HG03457 (cell line): ENCODE results near the gene S100A1.
"Not testable (repeated sequence)": the region's sequence is repeated elsewhere in the genome, so short reads cannot be mapped to it uniquely, and the experiment has no call there.

Source experiments
- ATAC-seq: cut with Tn5 transposase; IDR thresholded peaks from one replicate; pipeline ENCODE4 v1.9.1; 2021; ENCODE audit warnings: moderate number of reproducible peaks; ENCODE audit not compliant: unreplicated experiment

Gene S100A1

DNA sequence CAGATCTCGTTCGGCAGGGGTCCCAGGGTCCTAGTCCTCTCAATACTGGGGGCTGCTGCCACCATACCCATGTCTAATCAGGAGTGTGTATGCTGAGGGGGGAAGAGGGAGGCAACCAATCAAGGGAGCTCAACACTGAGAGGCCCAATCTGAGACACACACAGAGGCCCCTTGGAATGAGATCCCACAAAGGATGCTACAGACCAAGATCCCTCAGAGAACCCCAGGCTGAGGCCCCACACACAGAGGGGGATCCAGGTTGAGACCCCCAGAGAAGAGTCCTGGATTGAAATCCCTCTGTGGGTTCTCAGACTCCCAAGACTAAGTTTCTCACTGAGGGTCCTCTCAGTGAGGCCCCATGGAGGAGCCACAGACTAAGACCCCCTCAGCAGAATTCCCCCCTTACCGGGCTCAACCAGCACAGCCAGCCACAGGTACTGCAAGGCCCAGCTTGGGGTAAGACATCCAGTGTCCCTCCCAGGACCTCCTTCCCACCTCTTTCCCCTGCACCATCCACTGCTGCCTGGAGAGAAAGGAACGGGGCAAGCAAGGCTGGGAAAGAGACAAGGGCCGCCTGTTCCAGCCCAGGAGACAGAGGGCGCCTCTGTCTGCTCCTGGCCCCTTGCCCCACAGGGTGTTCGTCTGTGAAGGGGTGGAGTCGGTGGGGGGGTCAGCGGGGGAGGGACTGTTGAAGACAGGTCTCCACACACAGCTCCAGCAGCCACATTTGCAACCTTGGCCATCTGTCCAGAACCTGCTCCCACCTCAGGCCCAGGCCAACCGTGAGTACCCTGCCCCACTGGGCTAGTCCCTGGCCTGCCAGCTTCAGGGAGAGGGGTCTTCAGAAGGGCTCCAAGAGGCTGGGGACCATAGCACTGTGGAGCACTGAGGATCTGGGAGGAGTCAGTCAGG, at the start of gene S100A1:
Gene S100A1 (plus strand): TSS at position 720 of the 912 bp plus-strand sequence. CDS start 2,088 bp downstream, outside the sequence.
- no peak for ATAC-seq

DNA sequence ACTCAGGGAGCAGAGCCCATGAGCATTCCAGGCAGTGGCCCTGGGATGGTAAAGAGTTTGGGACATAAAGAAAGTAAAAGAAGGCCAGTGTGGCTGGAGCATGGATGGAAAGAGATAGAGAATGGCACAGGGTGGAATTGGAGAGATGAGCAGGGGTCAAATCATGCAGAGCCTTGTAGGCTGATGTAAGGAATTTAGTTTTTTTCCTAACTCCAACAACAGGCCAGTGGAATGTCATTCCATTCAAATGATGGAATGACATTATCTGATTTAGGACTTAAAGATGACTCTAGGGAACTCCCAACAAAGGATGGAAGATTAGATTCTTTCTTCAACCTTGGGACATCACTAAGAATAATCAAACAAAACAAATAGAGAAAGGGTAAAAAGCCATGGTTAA, 49.7 kb upstream of the S100A1 start:
- ATAC-seq, result no peak

DNA sequence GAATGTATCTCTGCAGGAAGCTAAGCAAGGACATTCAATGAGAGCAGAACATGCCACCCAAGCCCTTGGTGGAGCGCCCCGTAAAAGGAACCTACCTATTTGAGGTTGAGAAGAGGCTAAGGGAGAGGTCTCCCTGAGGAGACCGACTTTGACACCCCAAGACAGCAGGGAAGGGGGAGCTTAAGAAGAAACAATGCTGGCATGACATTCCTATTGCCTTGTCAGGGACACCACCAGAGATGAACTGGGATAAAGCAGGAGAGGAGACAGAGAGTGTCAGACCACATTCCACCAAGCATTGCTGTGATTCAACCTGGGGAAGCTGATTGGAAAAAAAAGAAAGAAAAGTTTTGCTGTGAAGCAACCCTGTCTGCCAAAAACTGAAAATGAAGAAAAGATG, 49.3 kb upstream of the S100A1 start:
- no peak for ATAC-seq

DNA sequence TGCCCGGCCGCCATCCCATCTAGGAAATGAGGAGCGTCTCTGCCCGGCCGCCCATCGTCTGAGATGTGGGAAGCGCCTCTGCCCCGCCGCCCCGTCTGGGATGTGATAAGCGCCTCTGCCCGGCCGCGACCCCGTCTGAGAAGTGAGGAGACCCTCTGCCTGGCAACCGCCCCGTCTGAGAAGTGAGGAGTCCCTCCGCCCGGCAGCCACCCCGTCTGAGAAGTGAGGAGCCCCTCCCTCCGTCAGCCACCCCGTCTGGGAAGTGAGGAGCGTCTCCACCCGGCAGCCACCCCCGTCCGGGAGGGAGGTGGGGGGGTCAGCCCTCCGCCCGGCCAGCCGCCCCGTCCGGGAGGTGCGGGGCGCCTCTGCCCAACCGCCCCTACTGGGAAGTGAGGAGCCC, 45.4 kb upstream of the S100A1 start:
- not testable (repeated sequence) for ATAC-seq

DNA sequence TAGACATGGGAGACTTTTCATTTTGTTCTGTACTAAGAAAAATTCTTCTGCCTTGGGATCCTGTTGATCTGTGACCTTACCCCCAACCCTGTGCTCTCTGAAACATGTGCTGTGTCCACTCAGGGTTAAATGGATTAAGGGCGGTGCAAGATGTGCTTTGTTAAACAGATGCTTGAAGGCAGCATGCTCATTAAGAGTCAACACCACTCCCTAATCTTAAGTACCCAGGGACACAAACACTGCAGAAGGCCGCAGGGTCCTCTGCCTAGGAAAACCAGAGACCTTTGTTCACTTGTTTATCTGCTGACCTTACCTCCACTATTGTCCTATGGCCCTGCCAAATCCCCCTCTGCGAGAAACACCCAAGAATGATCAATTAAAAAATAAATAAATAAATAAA, 44.7 kb upstream of the S100A1 start:
- not testable (repeated sequence) for ATAC-seq

DNA sequence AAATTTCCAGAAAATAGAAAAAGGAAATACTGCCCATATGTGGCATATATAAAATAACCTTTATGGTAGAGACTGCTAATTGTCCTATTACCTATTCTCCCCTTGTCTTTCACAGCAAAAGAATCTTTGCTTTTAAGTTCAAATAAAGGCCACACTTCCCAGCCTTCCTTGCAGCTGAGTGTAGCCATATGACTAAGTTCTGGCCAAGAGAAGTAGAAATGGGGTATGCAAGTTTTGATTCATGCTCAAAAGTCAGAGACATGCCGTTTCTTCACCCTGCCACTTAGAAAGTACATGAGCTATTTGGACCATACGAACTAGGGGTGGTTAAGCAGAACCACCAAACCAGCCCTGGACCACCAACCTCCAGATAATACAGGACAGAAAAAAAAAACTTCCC, 44.3 kb upstream of the S100A1 start:
- ATAC-seq, result no peak

DNA sequence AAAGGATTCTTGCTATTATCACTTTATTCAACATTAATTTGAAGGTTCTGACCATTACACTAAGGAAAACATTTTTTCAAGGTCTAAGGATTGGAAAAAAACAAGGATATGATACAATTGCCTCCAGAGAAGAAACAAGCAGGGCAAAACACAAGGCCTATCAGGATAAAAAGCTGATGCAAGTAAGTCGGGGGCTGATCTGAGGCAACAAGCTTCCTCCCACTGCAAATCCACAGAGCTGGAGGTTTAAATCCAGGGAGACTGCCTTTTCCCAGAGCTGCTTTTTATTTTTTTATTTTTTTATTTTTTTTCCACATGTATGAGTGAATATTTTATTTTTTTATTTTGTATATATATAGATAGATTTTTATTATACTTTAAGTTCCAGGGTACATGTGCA, 43.2 kb upstream of the S100A1 start:
- no peak for ATAC-seq

DNA sequence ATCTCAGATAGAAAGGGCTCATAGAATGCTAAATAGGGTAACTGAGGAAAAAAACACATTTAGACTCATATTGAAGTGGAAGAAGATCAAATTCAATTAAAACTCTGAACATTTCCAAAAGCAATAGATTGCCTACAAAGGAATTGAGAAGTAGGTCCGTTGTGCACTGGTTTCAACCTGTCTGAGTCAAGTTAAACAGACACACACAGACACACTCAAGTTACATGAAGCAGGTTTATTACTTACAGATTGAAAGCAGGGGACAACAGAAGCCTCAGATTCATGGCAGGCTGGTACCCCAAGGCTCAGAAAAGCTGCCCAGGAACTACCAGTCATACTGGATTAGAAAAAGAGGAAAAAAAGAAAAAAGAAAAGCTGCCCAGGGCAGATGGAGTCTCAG, 41.9 kb upstream of the S100A1 start:
- no peak for ATAC-seq

DNA sequence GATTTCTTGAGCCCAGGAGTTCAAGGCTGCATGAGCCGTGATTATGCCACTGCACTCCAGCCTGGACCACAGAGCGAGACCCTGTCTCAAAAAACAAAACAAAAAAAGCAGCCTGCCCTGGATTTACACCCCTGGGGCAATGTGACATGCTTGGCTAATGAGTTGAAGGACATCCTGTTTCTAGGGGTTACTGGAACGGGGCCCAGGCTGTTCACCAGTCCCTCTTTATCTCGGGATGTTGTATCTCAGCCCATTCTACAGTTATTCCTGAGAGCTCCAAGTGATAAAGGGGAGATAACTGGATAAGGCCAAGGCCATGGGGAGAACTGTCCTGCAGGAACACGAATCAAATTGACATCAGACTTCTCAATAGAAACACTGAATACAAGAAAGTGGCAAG, 40.9 kb upstream of the S100A1 start:
- ATAC-seq, result no peak

DNA sequence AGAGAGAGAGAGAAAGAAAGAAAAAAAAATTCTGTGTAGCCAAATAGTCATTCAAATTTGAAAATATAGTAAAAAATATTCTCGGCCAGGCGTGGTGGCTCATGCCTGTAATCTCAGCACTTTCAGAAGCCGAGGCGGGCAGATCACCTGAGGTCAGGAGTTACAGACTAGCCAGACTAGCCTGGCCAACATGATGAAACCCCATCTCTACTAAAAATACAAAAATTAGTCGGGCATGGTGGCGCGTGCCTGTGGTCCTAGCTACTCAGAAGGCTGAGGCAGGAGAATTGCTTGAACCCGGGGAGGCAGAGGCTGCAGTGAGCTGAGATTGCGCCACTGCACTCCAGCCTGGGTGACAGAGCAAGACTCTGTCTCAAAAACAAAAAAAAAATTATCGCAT, 40.2 kb upstream of the S100A1 start:
- not testable (repeated sequence) for ATAC-seq

DNA sequence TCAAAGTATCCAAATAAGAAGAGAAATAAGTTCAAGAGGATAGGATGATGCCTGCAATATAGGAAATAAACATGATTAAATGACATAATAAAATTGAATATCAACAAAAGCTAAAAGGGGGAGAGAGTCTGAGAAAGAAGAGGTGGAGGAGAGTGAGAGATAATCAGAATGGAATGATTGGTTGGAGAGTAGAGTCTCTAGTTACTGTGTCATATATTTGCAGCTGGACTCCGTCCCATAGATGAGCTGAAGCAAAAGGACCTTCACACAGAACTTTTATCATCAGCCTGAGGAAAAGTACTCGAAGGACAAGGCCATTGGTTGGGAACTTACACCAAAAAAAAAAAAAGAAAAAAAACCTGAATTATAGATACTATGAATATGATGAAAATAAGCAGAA, 39.8 kb upstream of the S100A1 start:
- ATAC-seq, result no peak

DNA sequence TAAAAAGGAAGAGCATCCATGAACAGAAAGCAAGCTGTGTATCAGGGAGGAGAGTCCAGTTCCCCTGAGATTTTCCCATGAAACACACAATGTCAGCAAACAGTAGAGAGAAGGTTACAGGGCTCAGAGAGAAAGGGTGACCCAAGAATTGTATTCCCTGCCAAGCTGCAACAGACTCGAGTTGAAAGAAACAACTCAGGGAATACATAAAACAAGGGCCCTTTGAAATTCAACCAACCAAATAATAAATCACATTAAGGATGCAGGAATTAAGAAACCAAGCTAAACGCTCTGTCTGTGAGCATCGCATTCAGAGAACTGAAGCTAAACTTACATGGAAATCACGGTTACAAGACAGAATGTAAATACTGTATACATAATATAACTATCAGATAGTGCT, 35.5 kb upstream of the S100A1 start:
- ATAC-seq, result no peak

DNA sequence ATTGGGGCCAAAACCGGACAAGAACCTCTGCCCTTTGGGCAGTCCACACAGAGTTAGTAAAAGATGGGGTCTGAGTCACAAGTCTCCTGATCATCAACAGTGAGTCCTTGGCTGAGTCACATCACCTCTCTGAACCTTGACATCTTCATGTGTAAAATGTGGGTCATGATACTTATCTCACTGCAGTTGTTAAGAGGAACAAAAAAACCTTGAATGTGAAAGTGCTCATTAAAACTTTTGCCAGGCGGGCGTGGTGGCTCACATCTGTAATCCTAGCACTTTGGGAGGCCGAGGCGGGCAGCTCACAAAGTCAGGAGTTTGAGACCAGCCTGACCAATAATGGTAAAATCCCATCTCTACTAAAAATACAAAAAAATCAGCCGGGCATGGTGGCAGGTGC, 31.0 kb upstream of the S100A1 start:
- ATAC-seq, result no peak

DNA sequence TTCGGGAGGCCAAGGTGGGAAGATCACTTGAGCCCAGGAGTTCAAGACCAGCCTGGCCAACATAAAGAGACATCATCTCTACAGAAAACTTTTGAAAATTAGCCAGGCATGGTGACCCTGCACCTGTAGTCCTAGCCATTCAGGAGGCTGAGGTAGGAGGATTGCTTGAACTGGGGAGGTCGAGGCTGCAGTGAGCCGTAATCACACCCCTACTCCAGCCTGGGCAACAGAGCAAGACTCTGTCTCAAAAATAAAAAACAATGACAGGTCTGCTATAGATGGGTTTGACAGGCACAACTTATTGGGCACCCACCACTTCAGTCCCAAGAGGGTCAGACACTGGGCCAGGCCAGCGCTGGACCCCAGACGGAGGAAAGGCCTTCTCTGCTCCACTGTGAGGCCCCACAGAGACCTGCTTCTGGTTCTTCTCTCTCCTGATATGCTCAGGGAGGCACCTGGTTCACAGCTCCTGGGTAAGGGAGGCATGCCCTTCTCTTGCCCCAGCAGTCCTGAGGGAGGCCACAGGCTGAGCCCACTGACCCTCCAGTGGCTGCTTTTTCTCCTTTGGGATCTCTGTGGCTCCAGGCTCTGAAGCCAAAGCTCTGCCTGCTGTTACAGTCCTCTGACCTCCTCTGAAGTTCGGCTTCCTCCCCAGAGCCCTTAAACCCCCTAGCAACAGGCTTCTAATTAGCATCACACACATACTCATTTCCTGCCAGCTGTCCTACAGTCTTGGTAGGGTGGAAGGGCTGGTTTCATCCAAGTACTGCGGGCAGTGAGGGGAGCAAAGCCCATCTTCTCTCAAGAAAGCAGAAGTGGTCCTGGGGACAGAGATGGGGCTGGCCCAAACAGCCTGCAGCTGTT, 29.7 kb upstream of the S100A1 start:
- ATAC-seq, result peak; percentile 86

DNA sequence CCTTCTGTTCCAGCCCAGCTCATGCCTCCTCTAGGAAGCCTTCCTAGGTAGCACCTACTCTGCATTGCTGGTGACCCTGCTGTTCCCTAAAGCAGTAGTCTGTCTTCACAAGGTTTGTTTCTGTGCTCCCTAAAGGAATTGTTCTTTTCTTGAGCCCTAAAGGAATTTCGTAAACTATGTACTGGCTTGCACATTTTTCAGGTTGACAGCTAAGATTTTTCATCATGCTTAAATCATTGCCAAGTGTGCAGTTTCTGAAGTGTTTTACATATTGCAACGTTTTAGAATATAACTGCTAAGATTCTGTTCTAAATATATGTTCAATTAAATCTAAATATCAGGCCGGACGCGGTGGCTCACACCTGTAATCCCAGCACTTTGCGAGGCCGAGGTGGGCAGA, 28.4 kb upstream of the S100A1 start:
- ATAC-seq, result no peak

DNA sequence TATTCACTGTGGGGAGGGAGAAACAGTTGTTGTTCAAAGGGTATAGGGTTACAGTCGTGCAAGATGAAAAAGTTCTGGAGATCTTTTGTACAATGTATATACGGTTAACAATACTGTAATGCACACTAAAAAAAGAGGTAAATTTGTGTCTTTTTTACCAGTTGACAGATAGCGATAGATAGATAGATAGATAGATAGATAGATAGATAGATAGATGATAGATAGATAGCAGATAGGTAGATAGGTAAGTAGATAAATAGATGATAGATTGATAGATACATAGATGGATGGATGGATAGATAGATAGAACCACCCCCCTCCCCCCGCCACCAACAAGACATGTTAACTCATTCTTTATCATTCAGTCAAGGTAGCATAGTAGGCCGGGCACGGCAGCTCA, 25.5 kb upstream of the S100A1 start:
- ATAC-seq, result no peak

DNA sequence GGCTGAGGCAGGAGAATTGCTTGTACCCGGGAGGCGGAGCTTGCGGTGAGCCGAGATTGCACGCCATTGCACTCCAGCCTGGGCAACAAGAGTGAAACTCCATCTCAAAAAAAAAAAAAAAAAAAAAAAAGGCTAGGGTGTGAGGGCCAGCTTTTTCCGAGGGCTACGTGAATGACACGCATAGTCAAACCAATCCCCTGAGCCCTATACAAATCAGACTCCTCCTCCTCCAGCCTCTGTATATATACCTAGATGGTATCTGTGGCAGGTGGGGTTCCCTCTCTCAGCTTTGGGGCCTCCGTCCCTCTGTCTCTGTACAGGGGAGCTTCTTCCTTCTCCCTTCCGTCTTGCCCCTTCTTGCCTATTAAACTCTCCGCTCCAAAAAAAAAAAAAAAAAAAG, 22.0 kb upstream of the S100A1 start:
- no peak for ATAC-seq

DNA sequence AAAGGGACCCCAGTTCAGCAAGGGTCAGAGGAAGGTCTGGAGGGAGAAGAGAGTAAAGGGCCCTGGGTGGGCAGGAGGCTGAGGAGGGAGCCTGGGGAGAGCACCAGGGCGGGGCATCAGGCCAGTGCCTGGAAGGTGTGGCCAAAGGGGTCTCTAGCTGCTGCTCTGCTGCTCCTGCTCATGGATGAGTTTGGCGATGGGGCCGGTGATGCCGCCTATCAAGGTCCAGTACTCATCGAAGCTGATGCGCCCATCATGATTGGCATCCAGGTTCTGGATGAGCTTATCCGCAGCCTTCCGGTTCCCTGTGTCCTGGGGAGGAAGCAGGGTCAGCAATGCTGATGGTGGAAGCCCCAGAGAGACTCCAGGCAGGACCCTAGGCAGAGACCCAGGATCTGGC, 20.9 kb upstream of the S100A1 start:
- no peak for ATAC-seq

DNA sequence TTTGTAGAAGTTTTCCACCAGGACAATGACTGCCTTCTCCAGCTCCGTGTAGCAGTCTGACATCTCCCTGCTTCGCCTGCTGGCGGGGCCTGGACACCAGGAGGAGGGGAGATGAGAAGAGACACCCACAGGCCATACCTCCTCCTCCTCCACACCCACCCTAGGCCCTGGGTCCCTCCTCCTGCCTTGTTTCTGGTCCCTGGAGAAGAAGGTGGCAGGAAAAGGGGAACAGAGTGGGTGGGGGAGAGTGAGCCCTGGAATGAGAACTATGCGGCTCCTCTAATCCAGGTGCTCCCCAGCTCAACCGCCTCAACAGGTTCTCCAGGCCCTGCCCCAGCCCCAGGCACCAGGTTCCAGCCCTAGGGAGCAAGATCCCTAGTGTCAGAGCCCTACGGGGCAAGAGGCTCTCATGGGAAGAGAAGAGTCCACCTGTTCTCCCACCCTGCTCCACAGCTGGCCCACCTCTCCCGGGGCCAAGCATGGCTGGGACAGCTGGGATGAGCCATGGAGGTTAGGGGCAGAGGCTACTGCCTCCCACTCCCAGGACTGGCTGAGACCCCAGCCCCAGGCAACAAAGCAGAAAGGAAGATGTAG, 20.0 kb upstream of the S100A1 start:
- no peak for ATAC-seq

DNA sequence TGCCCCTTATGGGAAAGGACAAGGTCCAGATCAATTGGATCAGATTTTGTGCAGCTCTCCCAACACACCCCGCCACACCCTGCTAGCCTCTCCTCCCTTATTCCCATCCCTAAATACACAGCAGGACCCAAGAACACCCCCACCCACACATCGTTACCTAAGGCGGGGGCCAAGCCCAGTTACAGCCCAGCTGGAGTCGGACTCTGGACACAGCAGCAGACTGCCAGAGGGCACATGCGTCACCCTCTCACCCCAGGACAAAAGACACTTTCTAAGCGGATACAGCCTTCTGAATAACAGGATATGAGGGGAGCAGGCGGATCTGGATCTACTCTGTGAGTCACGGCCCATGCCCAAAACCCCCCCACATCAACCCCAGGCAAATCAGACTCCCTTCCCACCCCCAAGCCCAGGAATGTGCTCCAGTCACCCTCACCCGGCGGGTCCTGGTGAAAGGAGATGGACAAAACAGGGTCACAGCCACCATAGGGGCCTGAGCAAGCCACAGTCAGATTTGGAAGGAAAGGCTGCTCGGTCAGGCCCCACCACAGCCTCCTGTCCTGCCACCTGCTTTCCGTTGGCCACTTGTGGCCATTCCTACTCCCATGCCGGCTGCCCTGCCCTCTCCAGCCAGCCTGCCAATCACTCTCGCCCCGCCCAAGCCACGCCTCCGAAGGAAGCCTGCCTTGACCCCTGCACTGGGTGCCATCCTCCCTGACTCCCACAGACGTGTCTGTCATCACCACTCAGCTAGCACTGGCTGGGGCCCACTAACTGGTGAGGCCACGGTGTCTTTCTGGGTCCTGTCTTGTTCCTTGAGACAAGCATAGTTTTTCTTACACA, 19.3 kb upstream of the S100A1 start:
- no peak for ATAC-seq

DNA sequence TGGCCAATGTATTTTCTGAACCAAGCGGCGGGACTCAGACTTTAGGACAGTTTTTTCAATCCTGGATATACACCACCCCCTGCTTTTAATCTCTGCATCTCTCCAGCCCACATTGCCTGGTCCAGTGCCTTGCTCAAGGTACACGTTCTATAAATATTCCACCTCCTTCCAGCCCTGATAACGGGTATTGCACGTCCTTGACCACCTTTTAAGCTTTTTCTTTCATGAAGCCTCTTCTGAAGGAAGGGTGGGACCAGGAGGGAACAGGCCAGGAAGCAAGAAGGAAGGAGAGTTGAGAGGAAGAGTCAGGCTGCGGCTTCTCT, 18.7 kb upstream of the S100A1 start:
- ATAC-seq, result no peak
